Occipital lobe (tissue), 2 donors: ENCODE measurements around the gene MCC. TPM values are rescaled to one million over a fixed set of nuclear protein-coding genes. Genes with fewer than 3 reads are reported as not detected.

Experiments used
- DNase-seq: peaks from one replicate; lab custom pipeline; 2025; lab: John Stamatoyannopoulos, UW
- total RNA-seq: library from RNA; depleted of rRNA; stranded (reverse); fragments of >200 nt; gene quantifications from one replicate; pipeline ENCODE4 v1.2.3, GENCODE V29; 2014

MCC gene
- total RNA-seq, 1 donor from 2014 or later, result 15.8 TPM

DNA sequence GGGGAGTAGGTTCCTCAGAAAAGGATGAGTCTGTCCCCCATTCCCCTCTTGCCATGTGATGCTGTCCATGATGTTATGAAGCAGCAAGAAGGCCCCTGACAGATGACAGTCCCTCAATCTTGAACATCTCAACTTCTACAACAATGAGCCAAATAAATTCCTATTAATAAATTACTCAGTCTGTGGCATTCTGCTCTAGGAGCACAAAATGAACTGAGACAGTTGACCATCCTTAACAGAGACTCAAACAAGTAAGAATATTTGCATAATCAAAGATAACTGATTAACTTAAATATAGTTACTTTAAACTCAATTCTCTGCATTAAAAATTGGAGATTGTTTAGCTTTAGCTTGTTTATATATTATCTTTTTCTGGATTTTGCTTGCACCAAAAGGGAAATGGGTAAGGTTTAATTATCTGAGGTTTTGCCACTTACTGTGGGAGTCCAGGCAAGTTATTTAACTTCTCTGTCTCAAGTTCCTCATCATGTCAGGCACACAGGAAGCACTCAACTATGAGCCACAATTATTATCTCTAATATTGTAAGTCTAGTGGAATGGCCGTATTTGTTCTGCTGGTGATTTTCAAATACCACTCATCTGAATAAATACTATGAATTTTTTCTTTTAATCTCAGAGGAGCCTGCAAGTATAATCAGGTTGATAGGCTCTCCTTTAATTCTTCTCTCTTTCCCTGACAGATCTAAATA lies 216.4 kb downstream of the MCC start:
- DNase-seq, result no peak

DNA sequence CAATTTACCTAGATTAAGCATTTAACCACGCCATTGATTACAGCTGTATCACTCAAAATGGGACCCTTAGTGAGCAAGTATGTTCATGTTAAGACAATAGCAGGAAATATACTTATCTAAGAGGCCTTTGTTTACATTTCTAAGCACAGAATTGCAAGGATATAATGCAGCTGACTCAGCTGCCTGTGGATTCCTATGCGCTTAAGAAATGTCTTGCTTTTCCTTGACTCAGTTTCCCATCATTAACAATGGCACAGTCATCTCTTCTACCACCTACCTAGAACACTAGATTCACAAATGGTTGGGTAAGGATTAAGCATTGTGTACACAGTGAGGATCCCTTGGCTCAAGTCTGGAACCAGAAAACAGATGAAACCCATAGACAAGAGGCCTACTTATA lies 217.2 kb downstream of the MCC start:
- DNase-seq, result no peak

DNA sequence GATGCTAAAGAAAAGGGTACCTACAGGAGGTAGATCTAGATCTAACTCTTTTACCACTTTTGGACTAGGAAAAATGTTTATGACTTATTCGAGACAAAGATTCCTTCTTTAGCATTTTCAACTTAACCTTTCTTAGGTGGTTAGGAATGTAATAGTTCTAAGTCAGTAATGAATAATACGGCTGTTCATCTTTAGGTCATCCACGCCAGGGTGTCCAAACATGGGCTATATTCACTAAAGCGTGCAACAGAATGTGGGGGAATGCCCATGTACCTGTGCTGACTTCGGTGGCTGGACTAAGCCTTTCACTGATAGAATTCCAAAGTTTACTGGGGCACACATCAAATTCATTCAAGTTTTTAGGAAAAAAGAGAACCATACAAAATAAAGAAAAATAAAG lies 218.2 kb downstream of the MCC start:
- DNase-seq, result no peak

DNA sequence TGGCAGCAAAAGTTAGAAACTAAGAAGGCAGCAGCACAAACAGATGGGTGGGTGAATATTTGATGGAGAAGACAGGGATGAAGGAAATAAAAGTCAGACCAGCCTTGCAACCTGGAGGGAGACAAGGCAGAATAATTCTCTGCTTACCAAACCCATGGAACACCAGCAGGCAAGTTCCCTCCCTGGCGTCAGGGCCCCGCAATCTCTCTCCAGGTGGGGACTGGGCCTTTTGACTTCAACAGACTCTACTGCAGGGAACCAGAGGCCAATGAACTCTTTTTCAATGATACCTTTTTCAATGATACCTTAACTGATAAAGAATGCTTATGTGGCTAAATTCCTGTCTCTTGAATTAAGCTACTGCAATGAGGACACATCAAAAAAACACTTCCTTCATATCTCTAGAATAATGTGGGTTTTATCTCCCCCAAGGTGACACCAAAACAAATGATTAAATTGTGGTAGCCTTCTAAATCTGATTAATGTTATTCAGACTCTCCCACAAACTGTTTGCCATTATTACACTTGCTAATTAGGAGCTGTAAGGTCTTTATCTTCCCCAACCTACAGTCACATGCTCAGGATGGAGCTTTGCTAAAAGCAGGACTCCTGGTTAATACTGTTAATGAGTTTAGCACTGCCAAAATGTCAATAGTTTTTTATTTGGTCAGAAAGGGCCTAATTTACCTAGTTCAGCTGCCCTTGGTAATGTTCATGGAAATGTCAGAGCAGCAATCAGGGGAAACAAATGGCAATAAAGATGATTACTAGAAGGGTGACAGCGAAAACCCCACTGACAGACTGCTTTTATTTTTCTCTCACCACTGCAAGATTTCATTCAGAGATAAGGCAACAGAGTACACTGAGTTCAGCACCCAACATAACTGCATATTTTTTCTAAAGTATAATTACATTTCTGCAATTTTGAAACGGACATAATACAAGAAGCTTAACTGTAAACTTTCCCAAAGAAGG lies 218.9 kb downstream of the MCC start:
- no peak for DNase-seq

DNA sequence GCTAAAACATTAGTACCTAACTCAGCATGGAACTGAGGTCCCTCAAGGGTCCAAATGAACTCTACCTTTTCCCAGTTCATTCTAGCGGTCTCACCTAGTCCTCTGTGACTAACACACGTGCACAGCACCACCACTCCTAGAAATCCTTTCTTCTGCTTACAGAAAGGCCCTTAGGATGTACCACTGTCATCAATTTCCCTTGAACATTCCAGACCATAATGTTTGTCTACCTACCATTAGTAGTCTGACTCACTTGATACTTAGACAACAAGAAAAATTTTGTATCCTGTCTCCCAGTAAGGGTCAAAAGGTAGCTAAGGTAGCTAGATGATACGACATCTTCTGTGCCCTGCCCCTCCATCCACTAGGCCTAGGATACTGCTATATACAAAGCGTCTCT lies 220.0 kb downstream of the MCC start:
- DNase-seq, result no peak

DNA sequence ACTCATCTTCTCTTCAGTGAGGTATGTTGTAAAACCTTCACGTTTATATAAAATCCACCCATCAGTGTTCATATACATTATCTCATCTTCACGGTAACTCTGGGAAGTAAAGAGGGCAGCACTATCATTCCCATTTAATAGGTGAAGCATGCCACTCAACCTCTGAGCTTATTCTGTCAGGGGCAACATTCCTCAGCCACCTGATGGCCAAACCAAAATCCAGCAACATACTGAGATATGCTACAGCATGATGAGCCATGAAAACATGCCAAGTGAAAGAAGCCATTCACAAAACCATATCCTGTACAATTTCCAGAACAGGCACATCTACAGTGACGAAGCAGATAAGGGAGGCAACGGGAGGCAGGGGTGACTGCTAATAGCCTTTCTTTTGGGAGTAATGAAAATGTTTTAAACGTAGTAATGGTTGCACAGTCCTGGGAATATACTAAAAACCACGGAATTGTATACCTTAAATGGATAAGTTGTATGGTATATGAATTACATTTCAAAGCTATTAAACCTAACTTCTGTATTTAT lies 220.8 kb downstream of the MCC start:
- no peak for DNase-seq

DNA sequence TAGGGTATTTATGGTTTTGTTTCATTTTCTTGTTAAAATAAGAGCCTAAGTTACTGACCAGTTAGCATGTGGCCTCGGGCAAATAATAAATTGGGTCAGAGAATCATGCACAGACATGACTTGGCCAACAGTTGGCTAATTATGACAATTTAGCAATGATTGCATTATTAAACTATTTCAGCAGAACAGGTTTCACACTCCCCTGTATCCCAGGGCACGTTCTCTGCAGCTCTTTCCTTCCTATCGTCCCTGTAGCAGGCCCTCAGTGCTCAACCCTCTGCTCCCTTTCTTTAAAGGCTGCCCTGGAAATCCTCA lies 221.4 kb downstream of the MCC start:
- DNase-seq, result no peak

DNA sequence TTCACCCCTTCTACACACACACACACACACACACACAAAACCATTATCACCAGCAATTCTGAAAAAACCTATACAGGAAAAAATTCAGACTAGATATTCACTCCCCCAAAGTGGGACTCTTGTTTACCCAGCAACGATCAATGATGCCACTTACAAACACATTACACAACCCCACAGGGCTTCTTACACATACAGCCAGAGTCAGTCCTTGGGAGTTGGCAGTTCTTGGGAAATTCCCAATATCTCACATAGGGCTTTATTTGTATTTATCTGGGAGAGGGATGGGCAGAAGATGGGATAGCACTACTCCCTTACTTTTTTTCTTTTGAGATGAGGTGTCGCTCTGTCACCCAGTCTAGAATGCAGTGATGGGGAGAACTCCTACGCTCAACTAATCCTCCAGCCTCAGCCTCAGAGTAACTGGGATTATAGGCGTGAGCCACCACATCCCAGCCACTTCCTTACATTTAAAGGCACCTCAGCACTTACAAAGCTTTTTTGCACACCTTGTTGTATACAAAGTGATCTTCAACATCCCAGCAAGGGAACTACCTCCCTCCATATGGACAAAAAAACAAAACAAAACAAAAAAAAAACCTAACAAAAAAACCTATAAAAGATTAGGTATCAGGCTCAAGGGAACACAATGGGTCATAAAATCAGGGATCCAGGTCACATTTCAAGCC lies 221.9 kb downstream of the MCC start:
- DNase-seq, result no peak

DNA sequence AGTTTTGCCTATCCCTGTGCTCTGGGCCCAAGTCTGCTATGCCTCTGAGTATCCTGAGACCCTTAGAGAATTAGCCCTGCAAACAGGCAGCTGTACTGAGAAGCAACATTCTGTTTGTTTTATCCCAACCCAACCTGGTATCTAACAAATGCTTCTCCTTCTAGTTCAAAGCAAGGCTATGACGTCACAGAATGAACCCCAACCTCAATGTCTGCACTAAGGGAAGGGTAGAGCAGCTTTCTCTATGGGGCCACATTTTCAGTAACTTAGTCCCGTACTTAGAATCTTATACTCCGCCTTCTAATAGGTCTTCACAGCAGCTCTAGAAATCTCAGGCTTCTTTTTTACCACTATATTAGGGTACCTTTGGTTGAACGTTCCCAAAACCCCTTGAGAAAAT lies 223.1 kb downstream of the MCC start:
- no peak for DNase-seq

DNA sequence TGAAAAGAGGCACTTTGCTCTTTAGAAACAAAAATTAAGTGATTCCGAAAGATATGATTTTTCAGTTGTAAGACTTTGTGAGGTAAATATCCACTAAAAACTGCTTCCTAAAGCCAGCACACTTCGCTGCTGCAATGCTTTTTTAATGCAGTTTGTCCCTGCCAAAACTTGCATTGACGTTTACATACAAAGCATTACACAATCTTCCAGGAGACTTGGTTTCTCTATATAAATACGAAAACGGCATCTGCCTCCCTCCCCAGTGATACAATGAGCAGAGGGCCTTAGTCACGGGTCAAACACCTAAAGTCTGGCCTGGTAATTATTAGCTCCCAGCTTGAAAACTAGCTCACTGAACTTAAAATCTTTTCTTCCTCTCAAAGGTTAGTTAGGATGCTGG lies 224.2 kb downstream of the MCC start:
- no peak for DNase-seq

DNA sequence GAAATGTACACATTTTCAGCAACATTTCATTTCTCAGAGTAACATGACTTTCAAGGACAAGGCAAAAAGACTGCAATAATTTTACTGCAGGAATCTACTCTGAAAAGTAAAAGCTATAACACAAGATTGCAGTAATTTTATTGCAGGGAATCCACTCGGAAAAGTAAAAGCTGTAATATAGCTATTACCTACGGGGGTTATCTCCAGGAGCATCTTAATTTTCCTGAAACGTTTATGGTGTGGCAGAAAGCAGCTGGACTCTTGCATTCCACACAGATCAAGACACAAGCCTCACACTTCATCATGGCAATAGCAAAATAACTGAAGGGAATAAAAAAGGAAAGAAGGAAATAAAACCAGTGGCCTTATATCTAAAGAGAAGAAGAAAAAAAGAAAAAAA lies 224.7 kb downstream of the MCC start:
- no peak for DNase-seq

DNA sequence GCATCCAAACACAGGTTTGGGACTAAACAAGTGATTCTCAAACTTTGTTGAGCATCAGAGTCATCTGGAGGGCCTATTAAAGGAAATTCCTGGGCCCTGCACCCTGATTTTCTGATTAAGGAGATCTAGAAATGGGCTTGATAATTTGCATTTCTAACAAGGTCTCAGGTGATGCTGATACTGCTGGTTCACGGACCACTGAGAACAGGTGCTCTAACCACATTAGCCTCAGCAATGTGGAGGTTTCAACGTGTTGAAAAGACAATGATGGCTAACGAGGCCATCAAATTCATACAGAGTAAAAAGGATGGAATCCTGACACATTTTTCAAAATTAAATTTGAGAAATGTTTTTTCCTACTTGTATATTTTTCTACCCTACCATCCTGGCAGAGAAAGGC lies 225.6 kb downstream of the MCC start:
- no peak for DNase-seq

DNA sequence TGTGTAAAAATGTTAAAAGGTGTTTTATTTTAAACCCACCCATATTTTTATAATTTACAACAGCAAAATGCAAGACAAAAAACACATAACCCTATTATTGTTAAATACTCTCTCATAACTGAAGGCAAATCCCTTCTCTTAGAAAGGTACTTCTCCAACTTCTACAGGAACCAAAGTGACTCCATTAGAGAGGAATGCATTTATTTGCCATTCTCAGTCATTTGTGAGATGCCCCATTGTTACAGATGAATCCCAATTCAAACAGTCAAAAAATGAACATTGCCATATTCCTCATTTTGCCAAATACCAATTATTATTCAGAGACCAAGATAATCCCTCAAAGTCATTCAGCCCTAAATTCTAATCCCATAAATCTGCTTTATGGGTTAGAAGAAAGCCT lies 229.2 kb downstream of the MCC start:
- DNase-seq, result no peak

DNA sequence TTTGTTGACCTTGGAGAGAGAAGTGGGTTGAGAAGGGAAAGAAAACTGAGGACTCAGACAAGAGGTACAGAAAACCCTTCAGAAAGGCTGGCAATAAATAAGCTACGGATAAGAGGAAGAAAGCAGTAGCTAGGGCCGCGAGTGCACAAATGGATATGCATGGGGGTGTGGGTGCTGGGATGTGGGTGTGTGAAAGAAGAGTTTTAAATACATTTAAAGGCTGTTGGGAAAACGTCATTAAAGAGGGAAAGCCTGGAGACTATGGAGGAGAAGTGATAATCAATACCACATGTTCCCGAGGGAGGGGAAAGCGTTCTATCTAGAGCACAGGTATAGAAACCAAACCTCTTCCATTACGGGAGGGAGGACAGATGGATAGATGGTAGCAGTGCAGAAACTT lies 230.7 kb downstream of the MCC start:
- DNase-seq, result no peak

DNA sequence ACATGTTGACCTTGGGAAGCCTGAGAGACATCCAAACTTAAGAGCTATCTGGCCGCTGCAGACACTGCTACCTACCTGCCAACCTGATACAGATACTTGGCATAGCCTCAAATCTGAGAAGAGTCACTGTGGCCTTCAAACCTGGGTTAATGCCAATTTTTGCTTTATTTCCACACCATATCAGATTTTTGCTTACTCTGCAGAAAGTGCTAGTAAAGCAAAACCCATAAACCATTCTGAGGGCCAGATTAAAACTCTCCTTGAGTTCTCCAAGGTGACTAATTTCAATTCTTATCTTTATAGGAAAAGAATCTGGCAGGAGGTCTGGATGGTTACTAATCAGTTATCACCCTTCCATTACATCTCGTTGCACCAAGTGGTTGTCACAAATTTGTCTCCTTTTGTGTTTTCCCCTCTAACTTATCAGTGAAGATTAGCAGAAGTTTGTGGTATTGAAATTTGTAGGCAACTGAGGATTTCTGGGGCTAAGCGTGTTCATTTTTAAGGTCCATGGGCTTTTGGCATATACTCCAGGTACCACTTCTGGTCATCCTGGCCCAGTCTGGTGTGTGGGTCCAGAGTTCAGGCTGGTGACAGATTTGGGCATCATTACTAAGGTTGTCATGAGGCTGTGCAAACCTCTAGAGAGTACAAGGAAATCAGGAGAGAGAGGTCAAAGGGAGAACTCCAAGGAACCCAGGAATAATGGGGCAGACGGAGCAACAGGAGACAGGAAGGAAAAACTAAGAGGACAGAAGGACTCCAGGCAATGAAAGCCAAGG lies 231.4 kb downstream of the MCC start:
- DNase-seq, result no peak

DNA sequence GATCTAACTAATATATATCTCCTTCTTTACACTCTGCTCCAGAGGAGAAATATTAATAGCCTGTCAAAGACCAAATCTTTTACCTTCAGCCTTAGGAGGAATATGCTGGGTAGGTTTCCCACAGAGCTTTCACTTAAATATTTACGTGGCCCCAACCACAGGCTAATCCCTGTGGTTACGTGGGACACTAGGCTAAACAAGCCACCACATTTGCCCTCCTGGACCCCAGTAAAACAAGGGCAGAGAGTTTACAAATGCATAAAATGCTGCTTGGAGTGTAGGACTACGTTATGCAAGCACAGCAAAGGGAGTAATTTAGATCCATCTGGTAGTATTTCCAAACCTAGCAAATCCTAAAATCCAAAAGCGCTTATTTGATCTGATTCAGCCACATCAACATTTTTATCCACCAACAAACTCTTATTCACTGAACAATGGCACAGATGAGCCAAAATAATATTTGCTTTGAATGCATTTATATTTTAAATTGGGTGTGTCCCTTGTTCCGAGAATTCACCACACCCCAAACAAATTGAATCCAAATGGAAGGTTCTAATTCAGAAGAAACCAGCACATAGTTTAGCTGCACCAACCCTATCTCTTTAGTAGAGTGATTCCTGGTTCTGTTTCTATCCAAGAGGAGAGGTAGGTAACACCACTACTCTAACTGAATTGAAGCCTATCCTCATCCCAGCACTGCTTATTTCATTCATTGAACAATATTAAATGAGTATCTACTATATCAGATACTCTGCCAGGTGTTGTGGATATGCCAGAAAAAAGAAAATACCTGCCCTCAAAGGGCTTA lies 232.5 kb downstream of the MCC start:
- DNase-seq, result no peak

DNA sequence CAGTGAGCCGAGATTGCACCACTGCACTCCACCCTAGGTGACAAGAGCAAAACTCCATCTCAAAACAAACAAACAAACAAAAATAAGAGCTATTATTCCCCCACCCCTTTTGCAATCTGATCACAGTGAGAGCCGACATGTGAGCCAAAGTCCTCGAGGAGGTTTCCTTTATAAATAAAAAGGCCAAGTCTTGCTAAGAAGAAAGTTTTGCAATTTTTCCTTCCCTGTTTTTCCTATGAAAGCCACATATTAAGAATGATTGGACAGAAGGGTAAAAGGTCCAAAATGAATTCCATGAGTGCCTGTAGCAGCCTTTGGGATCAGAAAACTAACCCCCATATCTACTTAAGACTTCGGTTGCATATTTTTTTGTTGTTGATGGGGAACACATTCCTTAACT lies 233.1 kb downstream of the MCC start:
- no peak for DNase-seq

DNA sequence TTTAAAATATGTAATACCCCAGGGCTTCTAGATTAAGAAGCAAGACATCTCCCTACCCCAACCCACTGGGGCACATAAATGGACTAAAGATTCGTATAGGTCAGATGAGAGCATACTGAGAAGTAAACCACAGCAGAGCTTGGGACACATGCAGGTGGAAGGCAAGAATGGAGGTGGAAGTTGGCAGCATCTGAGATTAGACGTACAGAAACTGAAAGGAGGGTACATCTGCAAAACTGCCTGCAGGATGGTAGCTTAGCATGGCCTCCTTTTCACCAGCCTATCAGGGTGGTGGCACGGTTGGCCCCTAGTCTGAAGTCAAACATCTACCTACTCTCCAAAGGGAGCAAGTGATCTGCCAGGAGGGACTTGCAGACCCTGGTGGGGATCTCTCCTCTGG lies 235.2 kb downstream of the MCC start:
- no peak for DNase-seq

DNA sequence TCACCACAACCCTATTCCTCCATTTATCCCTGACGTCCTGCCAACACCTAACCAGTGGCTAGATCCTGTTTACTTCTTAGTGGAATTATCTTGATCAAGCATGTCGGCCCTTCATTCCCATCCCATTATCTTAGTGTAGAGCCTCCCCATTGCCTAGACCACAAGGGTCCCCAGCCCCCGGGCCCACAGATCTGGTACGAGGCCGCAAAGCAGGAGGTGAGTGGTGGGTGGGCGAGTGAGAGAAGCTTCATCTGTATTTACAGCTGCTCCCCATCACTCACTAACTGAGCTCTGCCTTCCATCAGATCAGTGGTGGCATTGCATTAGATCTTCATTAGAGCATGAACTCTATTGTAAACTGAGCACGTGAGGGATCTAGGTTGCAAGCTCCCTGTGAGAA lies 236.2 kb downstream of the MCC start:
- no peak for DNase-seq

DNA sequence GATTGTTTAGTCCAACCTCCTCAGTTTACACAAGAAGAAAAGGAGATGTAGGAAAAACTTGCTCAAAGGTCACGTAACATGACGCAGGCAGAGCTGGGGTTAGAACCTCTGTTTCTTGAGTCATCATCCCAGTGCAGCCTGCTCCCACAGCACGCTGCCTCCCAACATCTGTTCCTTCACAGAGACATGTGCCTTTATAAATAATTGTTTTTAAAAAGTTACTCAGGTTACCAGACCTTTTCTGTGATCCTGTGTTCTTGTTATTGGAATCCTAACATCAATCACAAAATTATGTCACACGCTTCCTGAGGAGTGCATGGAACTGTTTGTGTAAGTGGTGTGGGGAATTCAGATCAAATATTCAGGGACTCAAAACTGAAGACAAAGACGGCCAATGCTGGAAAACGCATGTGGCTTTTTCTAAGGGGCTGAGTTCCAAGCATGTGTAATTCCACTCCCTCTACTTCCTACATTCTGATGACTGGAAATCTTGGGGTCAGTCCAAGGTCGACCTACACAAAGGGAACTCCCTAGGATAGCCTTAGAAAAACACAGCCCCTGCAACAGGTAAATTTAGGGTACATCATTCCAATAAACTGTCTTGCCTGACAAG lies 237.8 kb downstream of the MCC start:
- no peak for DNase-seq
